Measurements from ENCODE around the gene ANKRD29. TPM values are rescaled to one million over a fixed set of nuclear protein-coding genes. Genes with fewer than 3 reads are reported as not detected.

Gene ANKRD29
- total RNA-seq, 1 donor from 2014 or later, result not detected

- Mint-ChIP-seq H3K27me3 (ENCODE audit: unreplicated experiment) (peaks cover 4% of the 10 kb centered on the region), H3K4me3 (ENCODE audit: unreplicated experiment) (no peak overlapping the region), H3K27ac (ENCODE audit: unreplicated experiment) (no peak overlapping the region), H3K36me3 (ENCODE audit: unreplicated experiment) (no peaks in the 10 kb centered on the region), H3K9me3 (ENCODE audit: unreplicated experiment) (peaks cover 5% of the 10 kb centered on the region), H3K4me1 (ENCODE audit: low read depth, unreplicated experiment) (no peaks in the 10 kb centered on the region)
- no peak for DNase-seq
- no peak for TF ChIP-seq CTCF (IDR thresholded peaks at IDR 0.05; ENCODE audit: partially characterized antibody, unreplicated experiment)
Measured at GRCh38 chr18:23552505-23552904, 110.2 kb downstream of the ANKRD29 start.

GRCh38 chr18:23551978-23552377 is 110.7 kb downstream of the ANKRD29 start:
- Mint-ChIP-seq H3K4me1 (ENCODE audit: low read depth, unreplicated experiment) (no peaks in the 10 kb centered on the region), H3K4me3 (ENCODE audit: unreplicated experiment) (no peak overlapping the region), H3K36me3 (ENCODE audit: unreplicated experiment) (no peaks in the 10 kb centered on the region), H3K9me3 (ENCODE audit: unreplicated experiment) (peaks cover 5% of the 10 kb centered on the region), H3K27ac (ENCODE audit: unreplicated experiment) (no peak overlapping the region), H3K27me3 (ENCODE audit: unreplicated experiment) (peaks cover 4% of the 10 kb centered on the region)
- DNase-seq, result no peak
- no peak for TF ChIP-seq CTCF (IDR thresholded peaks at IDR 0.05; ENCODE audit: partially characterized antibody, unreplicated experiment)

- Mint-ChIP-seq H3K36me3 (ENCODE audit: unreplicated experiment) (no peaks in the 10 kb centered on the region), H3K27ac (ENCODE audit: unreplicated experiment) (no peak overlapping the region), H3K27me3 (ENCODE audit: unreplicated experiment) (peaks cover 2% of the 10 kb centered on the region)
Measured at GRCh38 chr18:23550898-23551297, 111.8 kb downstream of the ANKRD29 start.

More at GRCh38 chr18:23550898-23551297, 111.8 kb downstream of the ANKRD29 start:
- no peak overlapping the region for H3K4me3 Mint-ChIP-seq (ENCODE audit: unreplicated experiment)
- no peaks in the 10 kb centered on the region for H3K4me1 Mint-ChIP-seq (ENCODE audit: low read depth, unreplicated experiment)
- peaks cover 5% of the 10 kb centered on the region for H3K9me3 Mint-ChIP-seq (ENCODE audit: unreplicated experiment)
- no peak for DNase-seq
- no peak for TF ChIP-seq CTCF (IDR thresholded peaks at IDR 0.05; ENCODE audit: partially characterized antibody, unreplicated experiment)

Other genes starting within 250 kb of the ANKRD29 start
- 105 TPM for gene RIOK3, start 209.6 kb downstream of the ANKRD29 start, total RNA-seq (ENCODE audit: unreplicated experiment)
- gene RMC1, start 159.4 kb downstream of the ANKRD29 start, total RNA-seq (ENCODE audit: unreplicated experiment), result 28.5 TPM
- gene NPC1, start 76.4 kb downstream of the ANKRD29 start, total RNA-seq (ENCODE audit: unreplicated experiment), result 44.8 TPM
- gene LAMA3, start 26.5 kb upstream of the ANKRD29 start, total RNA-seq (ENCODE audit: unreplicated experiment), result 2.1 TPM